ENCODE results near the gene INTS3. TPM values are rescaled to one million over a fixed set of nuclear protein-coding genes. Genes with fewer than 3 reads are reported as not detected.

The INTS3 gene
- total and polyA plus RNA-seq, 2 donors (not counting 3 experiments of a cell fraction or from before 2014, with no cell fraction given), result 61.9 to 63.1 TPM

DNA sequence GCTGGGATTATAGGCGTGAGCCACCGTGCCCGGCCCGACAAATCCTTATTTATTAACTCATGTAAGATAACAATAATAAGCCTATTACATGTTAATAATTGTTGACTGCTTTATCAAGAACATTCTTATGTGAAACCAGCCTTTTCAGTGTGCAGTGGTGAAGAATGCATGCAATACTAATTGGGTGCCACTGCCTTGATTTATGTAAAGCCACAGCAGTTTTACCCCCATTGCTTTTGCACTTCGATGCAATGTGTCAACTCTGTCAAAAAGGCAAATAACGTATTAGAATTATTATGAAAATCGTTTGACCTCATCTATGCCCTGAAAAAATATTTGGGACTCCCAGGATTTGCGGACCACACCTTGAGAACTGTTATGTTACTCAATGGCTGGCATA, 31.1 kb upstream of the INTS3 start:
- Histone ChIP-seq H3K27ac (ENCODE audit: insufficient read depth, low read depth, low read length) (no peak overlapping the region), H3K9me3 (replicated peaks; ENCODE audit: control insufficient read depth, insufficient read depth, low read length) (no peaks in the 10 kb centered on the region), H4K20me1 (replicated peaks; ENCODE audit: control insufficient read depth, extremely low read depth, insufficient read depth, low read length) (no peaks in the 10 kb centered on the region), H3K79me2 (ENCODE audit: control insufficient read depth, insufficient read depth, low read length) (no peaks in the 10 kb centered on the region), H3K4me3 (replicated peaks in 1 of 3; ENCODE audit: insufficient read depth in 1 of 3, low read depth in 1 of 3, low read length in 3 of 3) (no peak overlapping the region), H3K27me3 (ENCODE audit: control insufficient read depth in 2 of 2, insufficient read depth in 2 of 2, low read length in 2 of 2) (no peaks in the 10 kb centered on the region), H3K9ac (replicated peaks; ENCODE audit: extremely low read depth, insufficient read depth, low read length) (no peak overlapping the region), H3K4me1 (ENCODE audit: control insufficient read depth, extremely low read depth, insufficient read depth, low read length) (peaks cover 26% of the 10 kb centered on the region), H3K4me2 (ENCODE audit: insufficient read depth, low read length) (no peak overlapping the region), H2AFZ (ENCODE audit: low read depth, low read length) (no peak overlapping the region), H3K36me3 (ENCODE audit: control insufficient read depth in 2 of 2, extremely low read depth in 1 of 2, insufficient read depth in 2 of 2, low read length in 2 of 2) (peaks cover 0 to 3% of the 10 kb centered on the region in 2 experiments), H3K9me1 (replicated peaks; ENCODE audit: control insufficient read depth, extremely low read depth, insufficient read depth, low read length) (no peaks in the 10 kb centered on the region)
- ChIA-PET CTCF (interaction anchor here (0.7 to 1.2 kb wide), 2 partner anchors 31 to 37 kb away, joined by 3 to 4 read pairs; partner anchors contain the start of gene INTS3), POLR2A (no interaction called here)
- DNase-seq (ENCODE audit: low read depth, low spot score), result no peak
- dilution Hi-C loops (cut with MboI; ENCODE audit: extremely low pct_ligation_motif_present, low sequenced_read_pairs) (no loop called here), intact Hi-C loops (cut with micrococcal nuclease) (loop anchor here (5.0 kb wide), 1 partner anchor 576 kb away; the partner anchor contains the start of gene HAX1)
- no TSS peak for BruUV-seq (replicated peaks)
- no peak for FAIRE-seq
- TF ChIP-seq JUN (IDR thresholded peaks at IDR 0.05; ENCODE audit: borderline replicate concordance, insufficient read depth, insufficient read length, low read depth) (no peak), GATA2 (IDR thresholded peaks at IDR 0.05; ENCODE audit: insufficient read depth, insufficient read length, low read depth, low read length) (no peak)
- TF ChIP-seq, protein P1, sequence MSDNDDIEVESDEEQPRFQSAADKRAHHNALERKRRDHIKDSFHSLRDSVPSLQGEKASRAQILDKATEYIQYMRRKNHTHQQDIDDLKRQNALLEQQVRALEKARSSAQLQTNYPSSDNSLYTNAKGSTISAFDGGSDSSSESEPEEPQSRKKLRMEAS (IDR thresholded peaks at IDR 0.05; ENCODE audit: insufficient read depth, insufficient read length), result no peak

DNA sequence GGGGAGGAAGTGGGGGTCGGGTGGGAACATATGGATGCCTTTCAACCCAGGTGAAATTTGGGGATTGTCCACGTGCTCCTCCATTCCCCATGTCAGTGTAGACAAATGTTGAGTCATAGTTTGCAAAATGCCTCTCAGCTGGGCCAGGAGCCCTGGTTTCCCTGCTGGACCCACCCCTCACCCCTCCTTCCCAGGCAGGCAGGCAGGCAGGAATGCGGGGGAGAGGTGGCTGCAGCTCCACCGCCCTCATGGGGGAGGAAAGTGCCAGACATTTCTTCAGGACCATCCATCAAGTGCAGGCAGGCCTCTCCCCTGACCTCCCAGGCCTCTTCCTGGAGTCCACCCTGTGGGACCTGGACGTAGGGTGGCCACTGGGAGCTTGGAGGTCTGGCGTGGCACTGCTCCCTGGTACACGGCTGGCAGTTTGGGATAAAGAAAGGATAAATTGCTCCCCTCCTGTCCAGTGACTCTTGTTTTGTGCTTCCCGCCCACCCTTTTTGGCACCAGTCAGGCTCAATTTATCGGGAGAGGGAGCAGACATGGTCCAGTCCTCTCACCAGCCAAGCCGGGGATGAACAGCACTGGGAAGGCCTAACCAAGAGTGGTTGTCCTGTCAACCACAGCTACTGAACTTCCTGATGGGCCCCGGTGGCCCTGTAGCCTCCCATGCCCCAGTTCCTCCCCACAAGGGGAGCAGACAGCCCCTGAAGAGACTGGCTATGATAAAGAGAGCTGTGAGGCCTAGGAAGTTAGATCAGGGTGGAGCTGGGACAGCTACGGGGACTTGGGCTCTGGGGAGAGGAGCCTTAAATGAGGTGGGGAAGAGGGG, 30.4 kb upstream of the INTS3 start:
- H2AFZ ChIP-seq (ENCODE audit: low read depth, low read length), result peak overlapping the region; percentile 75
- H3K9ac ChIP-seq (replicated peaks; ENCODE audit: extremely low read depth, insufficient read depth, low read length), result peak overlapping the region; percentile 75
- DNase-seq (ENCODE audit: low read depth, low spot score) (peak; percentile 55), FAIRE-seq (no peak)
- intact Hi-C loops (cut with micrococcal nuclease) (loop anchor here (1.0 to 5.0 kb wide), 7 partner anchors 18 to 575 kb away; partner anchors contain the start of genes HAX1 and RPS27), dilution Hi-C loops (cut with MboI; ENCODE audit: extremely low pct_ligation_motif_present, low sequenced_read_pairs) (no loop called here)
- H3K4me1 ChIP-seq (ENCODE audit: control insufficient read depth, extremely low read depth, insufficient read depth, low read length), result peaks cover 26% of the 10 kb centered on the region
- H3K9me1 ChIP-seq (replicated peaks; ENCODE audit: control insufficient read depth, extremely low read depth, insufficient read depth, low read length), result no peaks in the 10 kb centered on the region
- TF ChIP-seq, protein P1 (IDR thresholded peaks at IDR 0.05; ENCODE audit: insufficient read depth, insufficient read length), result peak; percentile 5
- no peak for TF ChIP-seq POLR2AphosphoS5 (IDR thresholded peaks at IDR 0.05; ENCODE audit: insufficient read depth, low read depth, low read length)
- peak overlapping the region; percentile 45 for H3K4me2 ChIP-seq (ENCODE audit: insufficient read depth, low read length)
- TSS peak; percentile 98 for BruUV-seq (replicated peaks)
- no peaks in the 10 kb centered on the region for H3K79me2 ChIP-seq (ENCODE audit: control insufficient read depth, insufficient read depth, low read length)
- ChIA-PET CTCF (interaction anchor here (0.9 to 1.7 kb wide), 8 partner anchors 11 to 125 kb away, joined by 3 to 20 read pairs (median 5); partner anchors contain the start of genes INTS3, NPR1 and SLC27A3), POLR2A (interaction anchor here (0.8 to 0.9 kb wide), 3 partner anchors 21 to 76 kb away, joined by 3 read pairs; partner anchors contain the start of gene INTS3)
- H3K9me3 ChIP-seq (replicated peaks; ENCODE audit: control insufficient read depth, insufficient read depth, low read length), result no peaks in the 10 kb centered on the region
- H4K20me1 ChIP-seq (replicated peaks; ENCODE audit: control insufficient read depth, extremely low read depth, insufficient read depth, low read length), result no peaks in the 10 kb centered on the region
- peak overlapping the region; percentile 90 for H3K27ac ChIP-seq (ENCODE audit: insufficient read depth, low read depth, low read length)
- H3K27me3 ChIP-seq (ENCODE audit: control insufficient read depth in 2 of 2, insufficient read depth in 2 of 2, low read length in 2 of 2), result no peaks in the 10 kb centered on the region
- H3K4me3 ChIP-seq (replicated peaks in 1 of 3; ENCODE audit: insufficient read depth in 1 of 3, low read depth in 1 of 3, low read length in 3 of 3), result no peak overlapping the region
- peaks cover 0 to 3% of the 10 kb centered on the region in 2 experiments for H3K36me3 ChIP-seq (ENCODE audit: control insufficient read depth in 2 of 2, extremely low read depth in 1 of 2, insufficient read depth in 2 of 2, low read length in 2 of 2)
